Endothelial cell of umbilical vein (primary cell): ENCODE results near the gene ZNF581. TPM values are rescaled to one million over a fixed set of nuclear protein-coding genes. Genes with fewer than 3 reads are reported as not detected.

ENCODE experiments used
- BruUV-seq: library from RNA; stranded (reverse); fragments of 400-500 nt; replicated peaks from 2 replicates; lab custom pipeline; 2021; lab: Mats Ljungman, UMichigan
- CTCF ChIA-PET: fragments of 300-600, 350-600 bp; sonication (Branson Sonifier 250); formaldehyde crosslinking; loops from one replicate; lab custom pipeline; 2021; ENCODE audit warnings: antibody characterized with exemption, inconsistent platforms; lab: Charles Lee
- POLR2A ChIA-PET: fragments of 300-600, 350-600 bp; sonication (Branson Sonifier 250); formaldehyde crosslinking; loops from one replicate; lab custom pipeline; 2021; ENCODE audit warnings: antibody characterized with exemption, inconsistent platforms; lab: Charles Lee
- DNase-seq: peaks from one replicate; pipeline ENCODE4 v3.0.0-alpha.2; 2011; ENCODE audit warnings: low read depth, low spot score
- FAIRE-seq: peaks from 2 replicates; lab custom pipeline; 2011; peaks lifted over from hg19 to GRCh38; lab: Jason Lieb, UNC
- H2AFZ ChIP-seq: 2 replicates; pipeline ENCODE4 v1.6.0; 2012; ENCODE audit warnings: low read depth, low read length, control low read depth, inconsistent platforms
- H3K27ac ChIP-seq: 2 replicates; pipeline ENCODE4 v1.5.1; 2011; ENCODE audit warnings: low read depth, mild to moderate bottlenecking, control low read depth, low read length, moderate library complexity; ENCODE audit not compliant: insufficient read depth
- H3K27me3 ChIP-seq, 2 experiments: 2 replicates each; pipeline versions ENCODE4 v1.6.0 to v1.6.1; 2011; ENCODE audit warnings: low read length in 2 of 2, mixed read lengths in 1 of 2; ENCODE audit not compliant: control insufficient read depth in 2 of 2, insufficient read depth in 2 of 2
- H3K36me3 ChIP-seq, 2 experiments: 2 replicates in 1 of 2; 3 replicates in 1 of 2; pipeline ENCODE4 v1.5.1; 2011; ENCODE audit warnings: low read length in 2 of 2, mild to moderate bottlenecking in 1 of 2, moderate library complexity in 1 of 2; ENCODE audit not compliant: control insufficient read depth in 2 of 2, insufficient read depth in 2 of 2; ENCODE audit errors: extremely low read depth in 1 of 2
- H3K4me1 ChIP-seq: 3 replicates; pipeline ENCODE4 v1.5.1; 2011; ENCODE audit warnings: mild to moderate bottlenecking, low read length; ENCODE audit not compliant: control insufficient read depth, insufficient read depth; ENCODE audit errors: extremely low read depth
- H3K4me2 ChIP-seq: 2 replicates; pipeline ENCODE4 v1.6.1; 2011; ENCODE audit warnings: low read length, control low read depth, mixed read lengths; ENCODE audit not compliant: insufficient read depth
- H3K4me3 ChIP-seq, 3 experiments: fragments of 200-600 bp in 1 of 3; sonication (generic), shearing (Covaris generic) in 1 of 3; replicated peaks in 1 of 3; 2 replicates each; pipeline ENCODE4 v1.5.1; 2011 to 2016; ENCODE audit warnings: control low read depth in 3 of 3, low read length in 3 of 3, mild to moderate bottlenecking in 2 of 3, inconsistent platforms in 1 of 3, low read depth in 1 of 3, moderate library complexity in 1 of 3; ENCODE audit not compliant: insufficient read depth in 1 of 3
- H3K79me2 ChIP-seq: 2 replicates; pipeline ENCODE4 v1.6.0; 2012; ENCODE audit warnings: low read length, inconsistent platforms; ENCODE audit not compliant: control insufficient read depth, insufficient read depth
- H3K9ac ChIP-seq: replicated peaks from 2 replicates; pipeline ENCODE3; 2011; ENCODE audit warnings: low read length, control low read depth; ENCODE audit not compliant: insufficient read depth; ENCODE audit errors: extremely low read depth
- H3K9me1 ChIP-seq: replicated peaks from 3 replicates; pipeline ENCODE4 v1.6.0; 2011; ENCODE audit warnings: mild to moderate bottlenecking, low read length; ENCODE audit not compliant: control insufficient read depth, insufficient read depth; ENCODE audit errors: extremely low read depth
- H3K9me3 ChIP-seq: replicated peaks from 2 replicates; pipeline ENCODE4 v1.5.1; 2012; ENCODE audit warnings: low read length, inconsistent platforms; ENCODE audit not compliant: control insufficient read depth, insufficient read depth
- H4K20me1 ChIP-seq: replicated peaks from 2 replicates; pipeline ENCODE3; 2011; ENCODE audit warnings: mild to moderate bottlenecking, low read length; ENCODE audit not compliant: control insufficient read depth, insufficient read depth; ENCODE audit errors: extremely low read depth
- EZH2 ChIP-seq: IDR thresholded peaks from 2 replicates; pipeline ENCODE4 v1.6.1; 2012; ENCODE audit warnings: borderline replicate concordance, low read depth, mild to moderate bottlenecking, moderate library complexity, low read length, inconsistent platforms; ENCODE audit not compliant: severe bottlenecking
- FOS ChIP-seq: IDR thresholded peaks from 2 replicates; pipeline ENCODE4 v1.6.1; 2011; ENCODE audit warnings: mild to moderate bottlenecking, low read length, moderate library complexity, borderline replicate concordance; ENCODE audit not compliant: insufficient read depth
- GATA2 ChIP-seq: IDR thresholded peaks from 2 replicates; pipeline ENCODE4 v1.7.0; 2011; ENCODE audit warnings: low read depth, mild to moderate bottlenecking, moderate library complexity, mixed read lengths, low read length; ENCODE audit not compliant: insufficient read length, insufficient read depth
- JUN ChIP-seq: IDR thresholded peaks from 2 replicates; pipeline ENCODE4 v1.6.1; 2011; ENCODE audit warnings: borderline replicate concordance, low read depth; ENCODE audit not compliant: insufficient read length, insufficient read depth
- MYC ChIP-seq: IDR thresholded peaks from one replicate; pipeline ENCODE4 v1.6.1; 2011; ENCODE audit warnings: mild to moderate bottlenecking, low read depth, low read length
- POLR2A ChIP-seq: IDR thresholded peaks from 2 replicates; pipeline ENCODE4 v1.6.1; 2012; ENCODE audit warnings: low read depth, mild to moderate bottlenecking, control low read depth, low read length
- POLR2AphosphoS5 ChIP-seq: IDR thresholded peaks from 2 replicates; pipeline ENCODE4 v1.6.1; 2012; ENCODE audit warnings: low read depth, mild to moderate bottlenecking, control low read depth, low read length, moderate library complexity; ENCODE audit not compliant: insufficient read depth
- dilution Hi-C: fragments of 300-500 bp; cut with MboI; formaldehyde crosslinking; loops from one replicate; pipeline ENCODE4 v1.15.0; 2019; ENCODE audit warnings: low sequenced_read_pairs; ENCODE audit not compliant: extremely low pct_ligation_motif_present
- intact Hi-C: fragments of 100-400 bp; cut with micrococcal nuclease; formaldehyde crosslinking; loops from one replicate; pipeline ENCODE4 v1.10.0; 2022
- polyA plus RNA-seq, 4 experiments: library from polyadenylated mRNA; depleted of rRNA in 3 of 4; stranded (reverse) in 3 of 4; unstranded in 1 of 4; fragments of >200 nt; gene quantifications; 2 replicates each; pipeline versions ENCODE4 v1.2.1 to v1.2.3, GENCODE V29; 2011 to 2012; ENCODE audit warnings: missing spikeins in 1 of 4
- total RNA-seq: library from RNA; stranded (reverse); gene quantifications from 2 replicates; pipeline ENCODE4 v1.2.3, GENCODE V29; 2021
- TF ChIP-seq, protein P1 (sequence below), 2 donors: IDR thresholded peaks; 1 replicate in 1 of 2; 2 replicates in 1 of 2; pipeline ENCODE4 v1.5.1; 2011; ENCODE audit warnings: low read length in 2 of 2, mild to moderate bottlenecking in 2 of 2, moderate library complexity in 2 of 2, control low read depth in 1 of 2, inconsistent platforms in 1 of 2, low read depth in 1 of 2; ENCODE audit not compliant: insufficient read depth in 1 of 2; ENCODE audit errors: extremely low read depth in 1 of 2
- TF ChIP-seq, protein P2 (sequence below): IDR thresholded peaks from 2 replicates; pipeline ENCODE4 v1.6.1; 2011; ENCODE audit not compliant: insufficient read depth, insufficient read length

The ZNF581 gene
- total and polyA plus RNA-seq, 2 donors (not counting 3 experiments of a cell fraction or from before 2014, with no cell fraction given): 31.4 to 32.3 TPM

DNA sequence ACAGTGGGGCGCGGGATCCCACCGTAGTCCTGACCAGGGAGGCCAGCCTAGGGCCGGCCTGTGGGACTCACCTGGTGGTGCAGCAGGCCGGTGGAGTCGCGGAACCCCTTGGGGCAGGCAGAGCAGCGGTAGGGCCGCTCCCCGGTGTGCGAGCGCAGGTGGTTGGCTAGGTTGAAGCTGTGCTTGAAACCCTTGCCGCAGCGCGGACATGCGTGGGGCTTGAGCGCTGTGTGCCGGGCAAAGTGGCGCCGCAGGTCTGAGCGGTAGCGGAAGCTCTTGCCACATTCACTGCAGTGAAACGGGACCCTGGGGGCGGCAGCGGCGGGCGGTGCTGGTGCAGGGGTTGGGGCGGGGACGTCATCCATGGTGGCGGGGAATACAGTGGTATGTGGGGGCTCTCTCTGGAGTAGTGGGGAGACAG lies 45.9 kb upstream of the ZNF581 start:
- Histone ChIP-seq H3K27ac (no peak overlapping the region), H3K9ac (no peak overlapping the region), H3K4me2 (no peak overlapping the region), H2AFZ (no peak overlapping the region), H3K9me1 (no peaks in the 10 kb centered on the region), H3K36me3 (peaks cover 3 to 14% of the 10 kb centered on the region in 2 experiments), H3K27me3 (no peaks in the 10 kb centered on the region), H4K20me1 (no peaks in the 10 kb centered on the region), H3K9me3 (no peaks in the 10 kb centered on the region), H3K79me2 (peaks cover 2% of the 10 kb centered on the region), H3K4me1 (peaks cover 8% of the 10 kb centered on the region), H3K4me3 (no peak overlapping the region)
- DNase-seq: no peak
- ChIA-PET POLR2A (interaction anchor here (0.6 kb wide), 1 partner anchor 340 kb away, joined by 7 read pairs; no protein-coding TSS in a partner anchor), CTCF (no interaction called here)
- dilution Hi-C loops: no loop called here
- FAIRE-seq: no peak
- BruUV-seq: no TSS peak
- TF ChIP-seq FOS: no peak
- TF ChIP-seq POLR2A: no peak
- TF ChIP-seq GATA2: no peak
- no peak for TF ChIP-seq POLR2AphosphoS5
- TF ChIP-seq MYC: no peak
- TF ChIP-seq, protein P1, sequence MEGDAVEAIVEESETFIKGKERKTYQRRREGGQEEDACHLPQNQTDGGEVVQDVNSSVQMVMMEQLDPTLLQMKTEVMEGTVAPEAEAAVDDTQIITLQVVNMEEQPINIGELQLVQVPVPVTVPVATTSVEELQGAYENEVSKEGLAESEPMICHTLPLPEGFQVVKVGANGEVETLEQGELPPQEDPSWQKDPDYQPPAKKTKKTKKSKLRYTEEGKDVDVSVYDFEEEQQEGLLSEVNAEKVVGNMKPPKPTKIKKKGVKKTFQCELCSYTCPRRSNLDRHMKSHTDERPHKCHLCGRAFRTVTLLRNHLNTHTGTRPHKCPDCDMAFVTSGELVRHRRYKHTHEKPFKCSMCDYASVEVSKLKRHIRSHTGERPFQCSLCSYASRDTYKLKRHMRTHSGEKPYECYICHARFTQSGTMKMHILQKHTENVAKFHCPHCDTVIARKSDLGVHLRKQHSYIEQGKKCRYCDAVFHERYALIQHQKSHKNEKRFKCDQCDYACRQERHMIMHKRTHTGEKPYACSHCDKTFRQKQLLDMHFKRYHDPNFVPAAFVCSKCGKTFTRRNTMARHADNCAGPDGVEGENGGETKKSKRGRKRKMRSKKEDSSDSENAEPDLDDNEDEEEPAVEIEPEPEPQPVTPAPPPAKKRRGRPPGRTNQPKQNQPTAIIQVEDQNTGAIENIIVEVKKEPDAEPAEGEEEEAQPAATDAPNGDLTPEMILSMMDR (IDR thresholded peaks at IDR 0.05; ENCODE audit: extremely low read depth in 1 of 2, insufficient read depth in 1 of 2, low read depth in 1 of 2, low read length in 2 of 2): no peak
- no peak for TF ChIP-seq EZH2
- no peak for TF ChIP-seq JUN
- TF ChIP-seq, protein P2, sequence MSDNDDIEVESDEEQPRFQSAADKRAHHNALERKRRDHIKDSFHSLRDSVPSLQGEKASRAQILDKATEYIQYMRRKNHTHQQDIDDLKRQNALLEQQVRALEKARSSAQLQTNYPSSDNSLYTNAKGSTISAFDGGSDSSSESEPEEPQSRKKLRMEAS: no peak
- intact Hi-C loops: no loop called here
